ENCODE measurements around the gene SLC25A21. TPM values are rescaled to one million over a fixed set of nuclear protein-coding genes. Genes with fewer than 3 reads are reported as not detected.

The SLC25A21 gene
- polyA plus RNA-seq, 1 donor: 1.2 TPM

DNA sequence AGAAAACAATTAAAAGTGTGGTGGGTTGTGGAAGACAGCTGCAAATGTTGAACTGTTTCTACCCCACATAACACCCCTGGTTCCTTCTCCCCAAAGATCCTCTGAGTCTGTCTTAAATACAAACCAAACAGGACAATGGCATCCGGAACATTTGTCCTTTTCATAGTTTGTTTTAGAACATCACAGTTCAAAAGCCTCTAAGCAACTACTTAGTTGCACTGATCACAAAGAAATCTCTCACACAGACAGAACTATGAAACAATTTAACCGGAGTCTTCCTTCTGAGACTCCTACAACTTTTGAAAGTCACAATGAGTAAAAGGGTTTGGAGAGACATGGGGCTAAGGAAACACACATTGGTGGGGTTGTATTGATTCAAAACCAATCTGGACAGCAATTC, 125.6 kb downstream of the SLC25A21 start:
- no peak for DNase-seq (ENCODE audit: low read depth)

DNA sequence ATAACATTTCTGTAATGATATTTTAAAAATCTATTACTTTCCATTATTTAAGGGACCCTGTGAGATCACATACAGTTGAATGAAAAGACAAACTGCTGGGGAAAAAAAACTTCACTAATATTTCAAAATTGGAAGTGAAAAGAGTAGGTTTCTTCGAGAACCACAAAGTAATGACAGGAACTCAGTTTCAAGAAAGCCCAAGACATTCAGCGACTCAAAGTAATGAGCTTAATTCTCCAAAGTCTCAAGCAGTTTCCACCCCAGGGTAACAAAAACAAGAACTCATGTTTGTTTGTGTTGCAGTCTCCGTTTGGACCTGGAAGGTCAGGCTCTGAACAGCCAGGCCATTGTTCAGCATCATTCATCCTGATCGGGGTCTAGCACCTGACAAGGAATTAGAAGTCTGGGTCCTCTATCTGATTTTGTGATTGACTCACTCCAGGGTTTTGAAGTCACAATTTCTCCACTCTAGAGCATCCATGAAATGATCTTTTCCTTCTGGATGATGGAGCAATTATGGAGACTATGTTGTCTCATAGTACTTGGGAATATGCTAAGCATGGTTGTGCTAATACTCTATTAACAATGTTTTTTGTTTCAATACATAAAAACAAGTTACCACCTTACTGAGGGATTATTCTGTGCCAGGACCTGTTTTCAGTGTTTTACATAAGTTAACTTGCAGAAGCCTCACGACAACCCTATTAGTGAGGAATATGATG, 126.9 kb downstream of the SLC25A21 start:
- no peak for DNase-seq (ENCODE audit: low read depth)

DNA sequence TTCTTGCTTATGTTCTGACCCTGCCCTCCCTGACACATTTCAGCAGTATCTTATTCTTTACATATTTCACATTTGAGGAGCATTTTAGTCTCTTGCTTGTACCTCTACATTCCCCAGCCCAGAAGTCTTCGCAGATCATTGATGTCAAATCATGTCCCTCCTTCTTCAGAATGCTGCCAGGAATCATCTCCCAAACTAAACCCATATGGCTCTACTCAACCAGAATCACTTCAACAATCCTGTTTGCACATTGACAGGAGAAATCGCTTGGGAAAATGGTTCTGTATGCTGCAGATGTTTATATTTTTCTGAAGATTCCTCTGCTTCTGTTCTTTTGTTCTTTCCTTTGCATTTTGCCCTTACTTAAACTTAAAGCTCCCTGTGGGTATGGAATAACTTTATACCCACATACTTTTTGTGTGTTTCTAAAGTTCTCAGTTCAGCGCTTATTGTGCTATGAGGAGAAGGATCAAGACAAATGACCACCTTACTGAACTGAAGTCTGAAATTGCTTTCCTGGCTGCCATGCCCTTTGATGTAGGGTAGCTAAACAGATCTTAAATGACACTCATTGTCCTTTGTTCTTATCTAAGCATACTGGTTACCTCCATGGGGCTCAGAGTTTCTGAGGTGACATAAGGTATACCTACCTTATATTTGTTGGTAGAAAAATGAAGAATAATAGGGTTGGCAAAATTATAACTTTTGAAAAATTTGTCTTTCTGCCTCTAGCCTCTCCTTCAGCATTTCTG, 134.6 kb downstream of the SLC25A21 start:
- DNase-seq (ENCODE audit: low read depth): no peak

DNA sequence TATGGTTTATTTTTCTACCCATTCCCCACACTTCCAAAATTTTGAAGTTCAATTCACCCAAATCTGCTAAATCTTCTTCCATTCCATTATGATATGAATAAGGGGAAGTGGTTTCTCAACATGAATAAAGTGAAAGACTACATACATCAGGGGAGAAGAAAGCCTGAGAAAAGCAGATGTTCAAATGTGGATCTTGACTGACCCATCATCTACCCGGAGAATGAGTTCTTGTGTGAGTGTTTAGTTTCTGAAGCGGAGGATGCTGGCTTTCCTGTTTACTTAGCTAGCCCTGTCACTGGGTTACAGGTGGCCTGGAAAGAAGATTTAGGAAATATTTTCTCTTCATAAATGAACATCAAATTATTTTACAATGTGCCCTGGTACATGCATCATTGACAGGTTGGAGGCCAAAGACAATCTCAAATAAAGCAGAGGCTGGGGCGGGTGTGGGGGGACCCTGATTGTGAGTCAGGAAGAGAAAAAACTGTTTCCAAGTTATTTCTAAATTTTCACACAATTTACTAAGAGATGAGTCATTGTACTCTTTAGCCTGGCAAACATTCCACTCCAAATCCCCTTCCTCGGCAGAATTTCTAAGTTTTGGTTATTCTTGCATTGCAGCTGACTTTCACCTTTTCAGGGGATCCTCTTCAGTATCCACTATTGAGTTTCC, 135.6 kb downstream of the SLC25A21 start:
- no peak for DNase-seq (ENCODE audit: low read depth)

DNA sequence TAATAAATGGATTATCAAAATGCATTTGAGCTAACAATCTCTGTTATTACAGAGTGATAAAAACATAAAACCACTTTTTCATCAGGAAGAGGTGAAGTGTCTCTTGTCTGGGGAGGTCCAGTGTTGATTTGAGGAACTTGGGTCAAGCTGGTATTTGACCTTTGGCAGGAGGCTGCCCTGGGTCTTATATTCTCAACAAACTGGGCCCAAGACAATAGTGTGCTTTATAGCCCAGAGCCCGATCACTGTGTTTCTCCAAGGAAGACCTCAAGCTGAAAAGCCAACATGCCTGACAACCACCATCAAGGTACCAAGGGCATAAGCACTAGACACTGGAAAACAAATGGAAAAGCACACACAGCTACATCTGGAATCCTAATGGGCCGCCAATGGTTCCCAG, 137.0 kb downstream of the SLC25A21 start:
- DNase-seq (ENCODE audit: low read depth): no peak

DNA sequence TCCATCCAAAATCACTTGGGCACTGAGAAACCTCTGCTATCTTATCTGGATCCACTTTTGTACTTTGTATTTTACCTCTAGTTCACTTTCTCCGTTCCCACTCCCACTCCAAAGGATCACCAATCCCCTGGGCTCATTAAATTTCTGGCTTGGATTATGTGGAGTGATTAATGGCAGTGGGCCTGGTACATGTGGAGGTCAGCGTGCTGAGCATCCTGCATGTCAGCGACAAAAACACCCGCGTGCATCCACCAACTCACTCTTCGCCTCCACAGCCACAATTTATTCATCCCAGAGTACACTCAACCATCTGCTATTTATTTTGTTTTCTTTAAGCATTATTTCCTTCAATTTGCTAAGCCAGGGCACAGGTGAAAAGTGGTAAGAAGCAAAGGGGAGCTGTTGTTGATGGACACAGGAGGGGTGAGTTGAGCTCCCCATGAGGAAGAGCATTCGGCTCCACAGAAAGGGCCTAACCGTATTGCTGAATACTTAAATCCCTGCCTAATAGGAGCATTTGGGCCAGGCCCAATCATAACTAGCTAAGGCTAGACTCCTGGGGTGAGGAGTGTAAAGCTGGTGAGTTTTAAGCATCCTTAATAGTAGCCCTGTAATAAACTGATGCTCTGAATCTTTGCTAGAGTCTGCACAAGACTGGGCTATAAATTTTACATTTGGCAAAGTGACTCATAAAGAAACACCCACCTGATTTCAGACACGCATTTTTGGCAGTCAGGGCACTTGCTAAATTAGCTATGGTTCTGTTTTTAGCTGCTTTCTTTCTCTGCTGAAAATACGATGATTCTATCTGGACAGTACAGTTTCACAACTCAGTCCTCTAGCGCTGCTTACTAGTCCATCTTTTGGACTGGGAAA, 137.8 kb downstream of the SLC25A21 start:
- DNase-seq (ENCODE audit: low read depth): no peak

DNA sequence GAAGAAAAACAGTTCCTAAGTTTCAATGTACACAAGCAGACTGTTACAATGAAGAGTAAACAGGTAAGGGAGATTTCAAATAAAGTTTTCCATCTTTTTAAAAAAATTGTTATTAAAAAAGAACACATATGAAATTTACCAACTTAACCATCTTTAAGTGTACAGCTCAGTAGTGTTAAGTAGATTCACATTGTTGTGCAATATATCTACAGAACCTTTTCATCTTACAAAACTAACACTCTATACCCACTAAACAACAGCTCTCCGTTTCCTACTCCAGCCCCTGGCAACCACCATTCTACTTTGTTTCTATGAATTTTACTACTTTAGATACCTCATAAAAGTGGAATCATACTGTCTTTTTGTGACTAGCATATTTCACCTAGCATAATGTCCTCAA, 139.5 kb downstream of the SLC25A21 start:
- DNase-seq (ENCODE audit: low read depth): no peak

DNA sequence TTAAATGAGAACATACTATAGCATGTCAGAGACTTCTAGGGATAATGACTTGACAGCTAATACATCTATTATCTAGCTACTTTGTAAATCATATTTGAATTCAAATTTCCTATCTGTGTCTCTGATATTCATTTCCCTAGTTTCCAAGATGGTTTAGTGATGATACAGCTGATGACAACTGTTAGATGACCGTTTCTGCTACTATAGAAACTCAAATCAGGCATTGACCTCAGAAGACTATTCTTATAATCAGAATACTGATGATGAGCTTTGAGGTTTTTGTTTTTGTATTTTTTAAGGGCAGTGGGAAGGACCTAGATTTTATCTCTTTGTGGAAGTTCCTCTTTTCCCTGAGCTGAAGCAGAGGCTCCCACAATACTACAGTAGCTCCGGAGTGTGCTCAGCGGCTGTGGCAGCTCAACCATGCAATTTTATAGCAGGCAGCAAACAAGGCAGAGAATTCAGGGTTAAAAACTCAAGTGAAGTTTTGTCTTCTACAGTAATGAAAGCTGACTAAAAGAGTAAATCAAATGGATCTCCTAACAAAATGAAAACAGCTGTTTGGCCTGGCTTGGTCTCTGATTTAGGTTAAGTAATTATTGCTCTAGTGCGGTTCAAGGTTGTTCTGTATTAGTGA, 145.1 kb downstream of the SLC25A21 start:
- DNase-seq (ENCODE audit: low read depth): no peak

DNA sequence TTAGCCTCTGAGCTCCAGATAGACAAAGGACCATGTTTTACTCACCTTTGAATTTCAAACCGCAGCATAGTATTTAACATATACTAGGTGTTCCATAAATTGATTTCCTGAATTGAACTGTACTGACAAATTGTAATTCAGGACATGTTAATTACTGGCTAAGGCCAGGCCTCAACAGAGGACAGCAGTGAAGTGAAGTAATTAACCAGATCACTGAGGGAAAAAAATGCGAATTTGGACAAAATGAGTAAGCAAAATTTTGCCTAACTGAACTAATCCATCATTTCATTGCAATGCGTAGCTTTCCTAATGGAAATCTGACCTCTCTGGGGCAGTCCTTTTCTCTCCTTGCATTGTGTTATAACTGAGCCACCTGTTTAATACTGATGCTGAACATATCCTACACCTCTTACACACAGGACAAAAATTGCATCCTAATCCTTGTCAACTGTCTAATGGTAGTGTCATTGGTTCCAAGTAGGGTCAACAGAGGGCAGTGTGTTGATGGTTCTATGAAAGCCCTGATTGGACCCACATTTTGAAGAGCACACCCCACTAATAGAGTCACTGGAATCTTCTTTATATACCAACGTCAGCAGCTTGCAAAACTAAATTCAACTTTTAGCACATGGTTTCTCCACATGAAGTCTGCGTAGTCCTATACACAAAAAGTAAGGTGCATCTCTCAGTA, 148.4 kb downstream of the SLC25A21 start:
- DNase-seq (ENCODE audit: low read depth): no peak

DNA sequence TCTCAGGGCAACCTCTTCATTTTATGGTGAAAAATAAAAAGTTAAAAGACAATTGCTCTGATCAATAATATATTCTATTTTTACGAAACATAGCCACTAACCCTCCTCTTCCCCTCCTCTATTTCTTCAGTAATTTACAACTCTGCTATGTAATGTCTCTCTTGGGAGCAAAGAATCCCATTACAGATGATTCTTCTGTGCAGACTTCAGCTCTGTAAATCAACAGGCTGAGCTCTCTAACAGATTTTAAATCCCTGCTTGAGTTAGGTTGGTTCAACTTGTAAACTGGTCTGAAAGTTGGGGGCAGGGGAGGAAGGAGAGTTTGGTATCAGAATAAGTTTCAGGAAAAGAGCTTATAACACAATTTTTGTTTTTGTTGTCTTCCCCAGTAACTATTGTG, 151.0 kb downstream of the SLC25A21 start:
- DNase-seq (ENCODE audit: low read depth): no peak

DNA sequence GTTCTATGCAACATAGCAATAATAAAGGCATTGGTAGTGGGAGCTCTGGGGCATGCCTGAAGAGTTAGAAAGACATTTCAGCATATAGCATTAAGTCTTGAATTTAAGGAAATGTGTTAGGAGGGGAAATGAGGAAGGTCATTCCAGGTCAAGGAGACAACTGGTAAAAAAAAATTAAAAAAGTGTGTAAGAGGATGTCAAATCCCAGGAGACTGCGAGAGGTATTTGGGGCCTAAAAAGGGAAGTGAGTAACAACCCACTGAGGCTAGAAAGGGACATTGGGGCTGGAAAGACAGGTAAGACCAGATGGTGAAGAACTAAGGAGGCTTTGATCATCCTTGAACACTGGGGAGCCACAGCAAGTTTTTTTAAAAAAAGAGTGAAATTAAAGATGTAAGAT, 152.9 kb downstream of the SLC25A21 start:
- no peak for DNase-seq (ENCODE audit: low read depth)

DNA sequence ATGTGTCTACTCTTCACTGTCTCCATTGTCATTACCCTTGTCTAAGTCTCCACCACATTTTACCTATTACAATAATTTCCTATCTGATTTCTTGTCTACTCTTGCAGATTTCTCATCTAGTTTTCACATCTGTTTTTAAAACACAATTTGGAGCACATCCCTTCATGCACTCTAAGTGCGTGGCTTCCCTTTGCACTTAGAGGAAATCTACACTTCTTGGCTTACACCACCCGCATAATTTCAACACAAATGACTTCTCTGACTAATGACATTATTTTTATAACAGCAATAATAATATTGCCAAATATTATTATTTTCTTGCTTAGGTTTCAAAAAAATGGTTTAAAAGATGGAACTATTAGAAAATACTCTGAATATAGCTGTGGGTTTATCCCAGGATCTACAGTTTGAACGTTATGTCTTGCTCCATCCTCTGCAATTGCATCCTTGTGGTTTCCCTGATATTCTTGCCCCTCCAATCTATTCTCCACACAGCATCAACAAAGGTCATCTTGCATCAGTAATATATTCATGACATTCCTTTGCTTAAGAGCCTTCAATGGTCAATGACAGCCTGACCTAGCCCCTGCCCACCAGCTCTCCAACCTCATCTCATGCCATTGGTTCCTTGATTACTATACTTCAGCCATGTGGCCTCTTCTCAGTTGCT, 153.7 kb downstream of the SLC25A21 start:
- DNase-seq (ENCODE audit: low read depth): no peak

DNA sequence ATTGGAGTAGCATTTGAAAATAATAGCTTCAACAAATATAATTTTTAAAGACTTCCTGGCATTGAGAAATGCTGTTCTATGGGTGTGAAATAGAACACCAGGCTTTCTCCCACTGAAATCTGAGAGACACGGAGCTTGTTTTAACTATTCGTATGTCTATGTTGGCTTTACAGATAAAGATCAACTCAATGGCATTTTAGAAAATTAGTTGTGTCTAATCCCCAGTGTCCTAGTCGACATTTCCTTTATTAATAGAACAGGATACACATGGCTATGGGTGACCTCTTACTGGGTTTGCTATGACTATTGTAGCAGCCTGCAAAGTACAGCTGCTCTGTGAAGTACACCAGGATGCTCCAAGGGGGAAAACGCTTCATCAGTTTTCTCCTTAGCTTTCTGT, 159.3 kb downstream of the SLC25A21 start:
- no peak for DNase-seq (ENCODE audit: low read depth)

DNA sequence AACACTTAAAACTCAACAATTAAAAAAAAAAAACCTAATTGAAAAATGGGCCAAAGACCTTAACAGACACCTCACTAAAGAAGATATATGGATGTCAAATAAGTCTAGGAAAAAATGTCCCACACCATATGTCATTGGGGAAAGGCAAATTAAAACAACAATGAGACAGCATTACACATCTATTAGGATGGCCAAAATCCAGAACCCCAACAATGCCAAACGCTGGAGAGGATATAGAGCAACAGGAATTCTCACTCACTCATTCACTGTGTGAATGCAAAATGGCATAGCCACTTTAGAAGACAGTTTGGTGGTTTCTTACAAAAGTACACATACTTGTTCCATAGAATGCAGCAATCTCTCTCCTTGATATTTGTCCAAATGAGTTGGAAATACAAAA, 173.7 kb downstream of the SLC25A21 start:
- DNase-seq (ENCODE audit: low read depth): no peak

DNA sequence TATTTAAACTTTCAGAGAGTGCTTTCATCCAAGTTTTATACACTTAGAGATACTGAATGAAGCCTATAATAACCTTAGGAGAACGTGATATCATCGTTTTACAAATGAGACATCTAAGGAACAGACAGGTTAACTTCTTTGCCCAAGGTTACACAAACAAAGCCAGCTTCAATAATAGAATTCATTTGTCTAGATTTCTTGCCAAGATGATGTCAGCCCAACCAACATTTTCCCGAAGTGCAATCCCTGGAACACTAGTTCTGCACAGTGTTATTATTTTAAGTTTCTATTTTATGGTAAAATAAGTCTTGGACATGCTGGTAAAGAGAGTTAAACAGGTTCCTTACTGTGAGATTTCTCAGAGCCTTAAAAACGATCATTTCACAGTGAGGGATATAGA, 174.6 kb downstream of the SLC25A21 start:
- DNase-seq (ENCODE audit: low read depth): peak; percentile 17

DNA sequence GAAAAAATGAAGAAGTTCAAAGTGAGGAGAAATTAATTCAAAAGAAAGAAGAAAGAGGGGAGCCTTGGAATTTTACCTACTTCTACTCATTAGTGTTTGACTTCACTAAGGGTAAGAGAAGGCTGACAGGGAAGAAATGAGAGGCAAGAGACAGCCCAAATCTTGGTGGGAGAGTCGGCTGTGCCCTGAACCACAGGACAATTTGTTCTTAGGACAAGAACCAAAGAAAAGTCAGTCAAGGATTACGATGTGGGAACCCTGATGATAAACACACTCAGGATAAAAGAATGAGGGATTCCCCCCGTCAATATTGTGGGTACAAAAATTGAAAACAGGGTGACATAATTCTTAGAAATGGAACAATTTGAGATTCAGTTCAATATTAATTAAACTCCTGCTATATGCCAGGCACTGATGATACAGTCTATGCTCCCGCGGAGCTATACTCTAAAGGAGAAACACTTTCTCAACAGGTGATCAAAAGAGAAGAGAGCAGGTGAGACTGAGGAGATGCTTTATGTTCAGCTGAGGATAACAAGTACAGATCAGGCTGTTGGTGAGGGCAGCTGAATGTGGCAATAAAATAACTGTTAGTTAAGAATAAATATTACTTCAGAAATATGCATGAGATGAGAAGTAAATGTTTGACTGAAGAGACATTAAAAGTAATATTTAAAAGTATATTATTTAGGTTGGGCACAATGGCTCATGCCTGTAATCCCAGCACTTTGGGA, 175.4 kb downstream of the SLC25A21 start:
- DNase-seq (ENCODE audit: low read depth): no peak

DNA sequence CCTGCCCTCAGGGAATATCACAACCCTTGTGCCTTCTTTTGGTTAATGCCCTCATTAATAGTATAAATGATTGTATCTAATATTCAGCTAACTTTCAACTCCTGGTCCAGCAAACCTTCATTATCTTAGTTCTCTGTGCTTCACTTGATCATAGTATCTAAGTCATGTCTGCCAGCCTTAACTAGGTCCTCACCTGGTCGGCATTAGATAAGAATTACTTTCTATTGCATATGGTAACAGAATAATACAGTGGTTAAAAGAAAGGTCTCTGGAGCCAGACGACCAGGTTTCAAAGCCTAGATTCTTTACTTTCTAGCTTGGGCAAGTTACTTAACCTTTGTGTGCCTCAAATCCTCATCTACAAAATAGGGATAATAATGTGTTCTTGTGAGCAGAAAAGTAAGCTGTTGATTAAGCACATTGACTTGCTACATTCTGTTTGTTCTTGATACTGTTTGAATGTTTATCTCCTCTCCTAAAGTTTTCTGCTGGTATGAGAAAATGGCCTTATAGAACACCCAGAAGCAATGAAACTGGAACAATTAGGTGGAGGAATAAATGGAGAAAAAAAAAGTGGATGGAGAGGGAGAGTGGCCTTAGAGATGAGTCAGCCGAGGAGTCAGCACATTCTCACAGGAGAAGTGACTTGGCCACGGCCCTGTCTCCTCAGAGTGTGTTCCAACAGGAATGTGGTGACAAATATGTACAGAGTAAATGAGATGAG, 176.1 kb downstream of the SLC25A21 start:
- no peak for DNase-seq (ENCODE audit: low read depth)

DNA sequence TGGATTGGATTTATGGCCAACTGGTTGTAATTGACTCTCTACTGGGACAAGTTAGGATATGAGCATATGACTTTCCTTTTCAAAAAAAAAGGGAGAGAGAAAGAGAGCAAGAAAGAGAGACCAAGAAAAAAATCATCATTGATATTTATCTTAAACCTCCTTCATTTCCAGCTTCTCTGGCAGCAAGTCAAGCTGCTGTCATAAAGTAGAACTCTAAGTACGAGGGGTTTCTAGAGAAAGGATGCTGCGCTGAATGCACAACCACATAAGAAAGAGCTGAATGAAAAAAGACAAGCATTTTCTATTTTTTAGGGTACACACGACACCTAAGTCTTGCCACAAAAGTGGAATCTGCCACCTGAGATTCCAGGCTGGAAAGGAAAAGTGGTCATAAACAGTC, 182.6 kb downstream of the SLC25A21 start:
- DNase-seq (ENCODE audit: low read depth): peak; percentile 13

DNA sequence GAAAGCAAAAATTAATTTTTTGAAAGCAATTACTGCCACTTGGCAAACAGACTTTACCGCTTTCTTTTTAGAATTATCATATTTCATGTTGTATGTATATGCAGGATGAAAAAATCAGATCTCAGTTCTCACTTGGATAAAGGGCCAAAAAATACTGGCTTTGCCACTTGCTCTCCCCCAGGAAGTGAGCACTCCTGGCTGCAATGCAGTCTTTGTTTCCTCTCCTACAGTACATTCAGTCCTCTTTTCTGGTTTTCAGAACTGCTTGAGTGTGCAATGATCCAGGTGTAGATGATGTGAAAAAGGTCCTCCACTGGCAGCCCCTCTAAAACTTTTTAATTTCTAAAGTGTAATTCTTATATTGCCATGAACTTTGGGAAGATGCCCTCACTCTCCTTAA, 183.4 kb downstream of the SLC25A21 start:
- DNase-seq (ENCODE audit: low read depth): no peak

Data from forelimb muscle (tissue), 1 donor.